Suppressor macrophage (primary cell): Measurements from ENCODE around the gene ITPKC.

Experiments
- DNase-seq, 4 experiments: peaks; one replicate each; pipeline ENCODE4 v3.0.0-alpha.2; 2020 to 2022
- total RNA-seq, 17 experiments: gene quantifications; one replicate each; lab custom pipeline; 2026; ENCODE audit warnings: mixed read lengths in 6 of 17, inconsistent platforms in 3 of 17; lab: John Stamatoyannopoulos, UW

Gene ITPKC
- total RNA-seq, result 8.2 to 68.6 (median 12.3) reads per million in 17 experiments

DNA sequence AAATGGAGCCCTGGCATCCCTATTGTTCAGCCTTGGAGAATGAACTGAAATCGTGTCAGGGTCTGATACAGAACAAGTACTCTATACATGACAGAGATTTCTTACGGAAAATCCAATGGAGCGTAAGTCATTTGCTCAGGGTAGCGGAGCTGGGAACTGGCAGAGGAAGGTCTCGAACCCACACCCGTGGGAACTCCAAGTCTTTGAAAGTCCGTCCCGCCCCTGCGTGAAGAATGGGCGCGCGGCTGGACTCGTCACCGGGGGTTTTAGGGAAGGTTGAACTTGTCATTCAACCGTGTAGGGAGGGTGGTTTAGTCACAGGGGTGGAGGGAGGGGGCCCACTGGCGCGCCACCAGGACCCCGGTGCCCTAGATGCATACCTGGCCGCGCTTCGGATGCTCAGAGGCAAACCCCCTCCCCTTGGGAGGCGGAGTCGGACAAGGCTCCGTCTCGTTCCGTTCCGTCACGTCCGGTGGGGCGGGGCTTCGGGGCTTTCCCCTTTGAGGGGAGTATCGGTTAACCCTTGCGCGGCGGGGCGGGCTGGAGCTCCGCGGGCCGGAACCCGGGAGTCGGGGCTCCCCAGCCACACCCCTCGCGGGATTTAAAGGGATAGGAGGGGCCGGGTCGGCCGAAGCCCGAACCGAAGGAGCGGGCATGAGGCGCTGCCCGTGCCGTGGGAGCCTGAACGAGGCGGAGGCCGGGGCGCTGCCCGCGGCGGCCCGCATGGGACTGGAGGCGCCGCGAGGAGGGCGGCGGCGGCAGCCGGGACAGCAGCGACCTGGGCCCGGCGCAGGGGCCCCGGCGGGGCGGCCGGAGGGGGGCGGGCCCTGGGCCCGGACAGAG is at the start of gene ITPKC, which contains the start of gene COQ8B:
Gene ITPKC (plus strand): TSS at position 631 of the 843 bp plus-strand sequence. CDS start 24 bp downstream, at position 655.
Gene COQ8B (minus strand): TSS at position 405 of the 843 bp plus-strand sequence. CDS start 2,254 bp downstream, outside the sequence.
- peak; percentile 97 to 100 (median 98) for DNase-seq

DNA sequence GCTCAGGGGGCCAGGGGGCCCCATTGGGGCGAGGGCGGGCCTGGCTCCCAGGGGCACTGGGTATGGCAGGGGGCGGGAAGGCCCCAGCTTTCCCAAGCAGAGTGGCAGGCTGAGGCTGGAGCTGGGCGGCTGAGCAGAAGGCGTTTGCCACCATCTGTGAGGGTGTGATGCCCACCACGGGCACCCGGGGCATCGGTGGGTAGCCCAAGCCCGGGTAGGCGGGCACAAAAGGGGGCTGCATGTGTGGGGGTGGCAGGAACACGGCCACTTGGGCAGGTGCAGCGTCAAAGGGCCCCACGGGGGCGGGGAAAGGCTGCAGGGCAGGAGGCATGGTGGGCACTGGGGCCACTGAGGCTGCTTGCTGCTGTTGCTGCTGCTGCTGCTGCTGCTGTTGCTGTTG is 49.3 kb upstream of the ITPKC start:
- DNase-seq, result no peak

DNA sequence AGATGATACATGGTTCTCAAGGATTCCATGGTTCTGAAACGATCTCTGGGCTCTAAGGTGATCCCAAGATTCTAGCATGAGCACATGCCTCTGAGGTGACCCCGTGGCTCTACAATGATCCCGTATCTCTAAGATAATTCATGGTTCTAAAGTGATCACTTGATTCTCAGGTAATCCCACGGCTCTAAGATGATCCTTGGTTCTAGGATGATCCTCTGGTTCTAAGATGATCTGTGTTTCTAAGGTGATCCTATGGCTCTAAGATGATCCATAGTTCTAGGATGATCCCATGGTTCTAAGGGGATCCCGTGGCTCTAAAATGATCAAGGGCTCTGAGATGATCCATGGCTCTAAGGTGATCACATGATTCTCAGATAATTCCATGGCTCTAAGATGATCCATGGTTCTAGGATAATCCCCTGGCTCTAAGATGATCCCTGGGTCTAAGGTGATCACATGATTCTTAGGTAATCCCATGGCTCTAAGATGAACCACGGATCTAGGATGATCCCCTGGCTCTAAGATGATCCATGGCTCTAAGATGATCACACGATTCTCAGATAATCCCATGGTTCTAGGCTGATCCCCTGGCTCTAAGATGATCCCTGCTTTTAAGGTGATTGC is 47.8 kb upstream of the ITPKC start:
- no peak for DNase-seq

DNA sequence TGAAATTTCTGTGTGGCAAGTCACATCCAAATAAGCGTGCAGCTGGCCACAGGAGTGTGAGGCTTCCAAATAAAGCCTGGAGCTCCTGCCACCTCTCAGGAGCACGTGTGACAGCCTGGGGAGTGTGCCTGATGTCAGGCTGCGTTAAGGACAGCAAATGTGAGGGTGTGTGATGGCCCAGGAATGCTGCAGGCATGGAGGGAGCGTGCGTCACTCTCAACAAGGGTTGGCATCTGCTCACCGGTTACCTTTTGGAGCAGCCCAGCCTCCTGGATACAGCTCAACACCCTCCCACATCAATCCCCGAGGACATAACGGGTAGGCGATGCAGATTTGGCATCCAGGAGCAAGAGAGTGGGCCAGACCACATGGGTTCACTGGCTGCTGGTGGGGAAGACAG is 45.5 kb upstream of the ITPKC start:
- DNase-seq, result no peak

DNA sequence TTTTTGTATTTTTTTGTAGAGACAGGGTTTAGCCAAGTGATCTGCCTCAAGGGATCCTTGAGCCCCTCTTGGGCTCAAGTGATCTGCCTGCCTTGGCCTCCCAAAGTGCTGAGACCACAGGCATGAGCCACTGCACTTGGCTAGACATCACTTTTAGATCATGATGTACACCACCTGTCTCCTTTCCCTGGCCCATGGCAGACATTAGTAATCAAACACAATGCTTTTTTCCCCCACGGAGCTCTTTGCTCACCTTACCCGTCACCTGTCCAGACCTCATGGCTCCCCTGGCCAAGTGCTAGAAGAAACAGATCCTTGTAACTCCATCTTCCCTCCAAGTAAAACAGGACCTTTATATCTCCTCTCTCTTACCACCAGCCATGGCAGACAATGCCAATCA is 44.9 kb upstream of the ITPKC start:
- DNase-seq, result no peak

DNA sequence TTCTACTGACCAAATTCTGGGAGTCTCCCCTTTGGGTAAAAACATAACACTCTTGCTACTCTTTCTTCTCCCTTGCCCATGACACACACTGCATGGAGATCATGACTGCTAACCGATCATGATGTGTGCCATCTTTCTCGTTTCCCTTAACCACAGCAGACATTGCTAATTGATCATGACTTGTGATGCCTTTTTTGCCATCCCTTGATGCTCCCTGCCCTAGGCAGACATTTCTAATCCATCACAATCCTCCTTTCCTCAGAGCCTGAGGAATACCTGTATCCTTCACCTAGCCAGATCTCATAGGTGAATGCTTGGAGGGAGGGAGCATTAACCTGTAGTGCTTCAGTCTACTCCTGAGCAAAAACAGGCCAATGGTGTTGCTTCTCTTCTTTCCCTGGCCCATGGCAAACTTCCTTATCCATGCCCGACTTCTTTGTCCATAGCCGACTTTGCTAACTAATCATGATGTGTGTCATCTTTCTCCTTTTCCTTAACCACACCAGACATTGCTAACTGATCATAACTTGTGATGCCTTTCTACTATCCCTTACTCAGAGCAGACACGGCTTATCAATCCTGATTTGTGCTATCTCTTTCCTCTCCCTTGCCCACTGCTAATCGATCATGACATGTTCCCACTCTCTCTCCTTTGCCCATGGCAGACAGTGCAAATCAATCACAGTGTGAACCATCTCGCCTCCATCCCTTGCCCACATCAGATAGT is 44.2 kb upstream of the ITPKC start:
- no peak for DNase-seq

DNA sequence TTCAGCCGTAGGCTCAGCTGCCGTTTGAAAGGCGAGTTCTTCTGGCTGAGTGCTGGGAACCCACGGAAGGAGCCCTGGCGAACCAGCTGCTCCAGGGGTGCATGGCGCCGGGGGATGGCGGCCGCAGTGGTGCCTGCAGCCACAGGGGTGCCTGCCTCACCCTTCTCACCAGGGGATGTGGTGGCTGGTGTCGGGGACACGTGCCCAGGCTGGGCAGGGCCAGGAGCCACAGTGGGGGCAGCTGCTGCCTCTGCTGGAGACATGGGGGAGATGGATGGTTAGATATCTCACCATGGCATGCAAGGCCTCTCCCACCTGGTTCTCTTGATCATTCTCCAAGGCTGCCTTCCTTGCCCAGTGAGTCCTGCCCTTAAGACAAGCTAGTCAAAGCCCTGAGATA is 43.5 kb upstream of the ITPKC start:
- DNase-seq, result no peak

DNA sequence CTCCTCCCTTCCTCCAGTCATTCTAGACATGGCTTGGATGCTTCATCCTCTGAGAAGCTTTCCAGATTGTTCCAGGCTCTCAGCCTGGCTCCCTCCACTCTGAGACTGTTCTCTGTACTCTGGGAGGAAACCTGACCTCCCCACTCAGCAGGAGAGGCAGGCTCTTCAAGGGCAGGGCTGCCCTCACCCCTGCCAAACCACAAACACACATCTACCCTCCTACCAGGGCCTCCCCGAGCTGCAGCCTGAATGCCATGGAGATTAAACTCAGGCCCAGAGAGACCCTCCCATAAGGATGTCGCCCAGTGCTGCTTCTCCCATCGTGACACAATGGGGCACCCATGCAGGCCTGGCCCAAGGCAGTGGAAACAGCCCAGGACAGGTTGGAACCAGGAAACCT is 42.6 kb upstream of the ITPKC start:
- no peak for DNase-seq

DNA sequence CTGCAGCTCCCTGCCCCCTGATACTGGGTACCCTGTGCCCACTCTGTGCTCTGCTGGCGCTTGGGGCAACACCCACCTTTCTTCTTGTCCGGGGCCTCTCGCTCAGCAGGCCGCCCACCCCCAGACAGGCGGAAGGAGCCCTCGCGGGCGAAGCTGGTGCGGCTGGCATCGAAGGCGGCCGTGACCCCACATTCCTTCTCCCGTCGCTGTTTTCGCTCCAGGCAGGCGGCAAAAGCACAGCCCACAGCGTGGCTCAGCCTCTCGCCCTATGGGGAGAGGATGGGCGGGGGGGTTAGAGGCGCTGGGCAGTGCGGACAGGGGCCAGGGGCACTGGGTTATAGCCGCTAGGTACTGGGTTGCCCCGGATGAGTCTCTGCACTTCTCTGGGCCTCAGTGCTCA is 39.8 kb upstream of the ITPKC start:
- no peak for DNase-seq

DNA sequence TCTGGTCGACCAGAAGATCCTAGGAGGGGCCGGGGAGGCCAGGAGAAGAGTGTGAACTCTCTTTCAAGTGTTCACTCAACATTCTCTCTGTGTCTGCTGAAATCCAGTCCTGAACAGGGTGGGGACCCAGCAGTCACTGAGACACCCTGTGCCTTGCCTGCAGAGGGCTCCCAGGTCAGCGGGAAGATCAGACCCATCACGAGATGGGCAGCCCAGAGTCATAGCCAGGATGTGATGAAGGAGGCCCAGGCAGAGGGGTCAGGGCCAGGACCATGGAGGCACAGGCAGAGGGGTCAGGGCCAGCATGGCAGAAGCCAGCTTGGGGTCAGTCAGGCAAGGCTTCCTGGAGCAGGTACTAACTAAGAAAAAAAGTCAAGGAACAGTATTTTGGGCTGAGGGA is 35.9 kb upstream of the ITPKC start:
- no peak for DNase-seq

DNA sequence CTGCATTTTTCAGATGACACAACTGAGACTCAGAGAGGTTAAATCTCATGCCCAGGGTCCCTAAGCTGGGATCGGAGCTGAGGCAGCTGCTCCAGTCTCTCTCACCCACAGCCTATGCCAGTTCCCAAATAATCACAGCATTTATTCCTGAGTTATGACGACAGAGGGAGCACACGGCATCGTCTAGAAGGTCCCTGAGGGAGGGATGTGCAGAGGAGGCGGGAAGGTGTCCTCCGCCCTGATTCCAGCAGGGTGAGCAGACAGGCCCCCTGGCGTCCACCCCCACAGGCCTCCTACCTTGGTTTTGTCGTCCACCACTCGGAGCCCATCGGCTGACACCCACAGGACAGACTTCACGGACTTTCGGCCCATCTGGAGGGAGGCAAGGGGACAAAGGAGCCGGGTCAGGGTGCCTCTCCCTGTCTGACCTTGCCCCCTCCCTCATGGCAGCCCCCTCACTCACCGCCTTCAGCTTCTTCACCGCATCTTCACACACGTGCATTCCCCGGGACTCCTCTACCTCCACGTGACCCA is 34.4 kb upstream of the ITPKC start:
- no peak for DNase-seq

DNA sequence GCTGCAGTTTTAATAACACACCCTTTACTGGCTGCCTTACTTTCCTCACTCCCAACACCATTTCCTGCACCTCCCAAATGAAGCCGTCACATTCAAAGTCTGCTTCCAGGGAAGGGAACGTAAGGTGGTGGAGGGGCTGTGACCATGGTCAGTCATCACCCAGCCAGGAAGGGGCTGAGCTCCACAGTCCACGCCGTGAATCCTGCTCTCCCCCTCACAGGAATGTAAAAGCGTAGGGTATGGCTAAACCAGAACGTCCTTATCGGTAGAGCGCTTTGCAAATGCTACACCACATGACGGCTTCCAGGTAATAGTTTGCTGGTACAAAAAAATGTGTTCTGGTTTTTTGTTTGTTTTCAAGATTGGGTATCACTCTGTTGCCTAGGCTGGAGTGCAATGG is 33.5 kb upstream of the ITPKC start:
- no peak for DNase-seq

DNA sequence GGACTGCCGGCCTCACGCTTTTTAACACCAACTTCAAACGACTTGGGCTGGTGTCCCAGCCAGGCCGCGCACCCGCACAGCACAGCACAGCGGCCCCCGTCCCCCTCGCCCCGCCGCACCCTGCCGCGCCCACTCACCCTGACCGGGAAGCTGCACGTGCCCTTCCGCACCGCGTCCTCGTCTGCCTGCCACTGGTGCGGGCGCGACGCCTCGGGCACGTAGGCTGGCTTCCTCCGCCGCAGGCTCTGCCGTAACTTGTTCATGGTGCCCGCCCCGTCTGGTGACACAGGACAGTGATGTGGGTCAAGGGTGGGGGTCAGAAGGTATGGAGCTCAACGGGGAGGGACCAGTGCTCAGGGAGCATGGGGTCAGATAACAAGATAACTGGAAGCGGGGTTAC is 32.6 kb upstream of the ITPKC start:
- DNase-seq, result no peak

DNA sequence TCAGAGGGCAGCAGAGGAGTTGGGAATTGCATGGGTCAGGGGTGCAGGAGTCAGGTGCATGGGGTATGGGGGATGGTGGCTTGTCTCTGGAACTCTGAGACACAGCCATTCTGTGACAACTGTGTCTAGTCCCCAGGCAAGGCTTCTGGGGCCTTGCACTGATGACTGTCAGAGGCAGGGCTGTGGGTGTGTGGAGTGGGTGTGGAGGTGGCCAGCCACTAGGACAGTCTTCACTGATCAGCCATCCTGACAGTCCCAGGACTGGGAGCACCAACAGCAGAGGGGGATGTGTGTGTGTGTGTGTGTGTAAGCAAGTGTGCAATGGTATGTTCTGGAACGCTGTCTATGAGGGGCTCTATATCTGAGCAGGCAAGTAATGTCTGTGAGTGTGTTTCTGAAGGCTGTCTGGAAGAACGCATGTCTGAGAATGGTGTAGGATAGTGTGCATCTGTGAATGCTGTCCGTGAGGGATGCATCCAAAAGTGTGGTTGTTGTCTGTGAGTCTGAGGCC is 31.8 kb upstream of the ITPKC start:
- DNase-seq, result peak in 2 of 4 experiments; percentile 10 to 29

DNA sequence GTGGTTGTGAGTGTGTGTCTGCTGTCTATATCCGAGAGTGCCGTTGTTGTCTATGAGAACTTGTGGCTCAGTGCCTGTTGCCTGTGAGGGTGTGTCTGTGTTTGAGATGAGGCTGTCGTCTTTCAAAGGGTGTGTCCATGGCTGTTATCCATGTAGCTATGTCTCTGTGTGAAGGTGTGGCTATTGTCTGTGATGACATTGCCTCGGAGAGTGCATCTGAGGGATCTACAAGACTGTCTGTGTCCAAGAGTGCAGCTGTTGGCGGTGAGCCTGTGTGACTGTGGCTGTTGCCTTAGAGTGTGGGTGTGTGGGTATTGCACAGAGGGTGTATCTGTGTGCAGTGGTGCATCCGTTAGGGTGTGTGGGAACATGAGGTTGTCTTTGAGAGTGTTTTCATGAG is 31.3 kb upstream of the ITPKC start:
- no peak for DNase-seq

DNA sequence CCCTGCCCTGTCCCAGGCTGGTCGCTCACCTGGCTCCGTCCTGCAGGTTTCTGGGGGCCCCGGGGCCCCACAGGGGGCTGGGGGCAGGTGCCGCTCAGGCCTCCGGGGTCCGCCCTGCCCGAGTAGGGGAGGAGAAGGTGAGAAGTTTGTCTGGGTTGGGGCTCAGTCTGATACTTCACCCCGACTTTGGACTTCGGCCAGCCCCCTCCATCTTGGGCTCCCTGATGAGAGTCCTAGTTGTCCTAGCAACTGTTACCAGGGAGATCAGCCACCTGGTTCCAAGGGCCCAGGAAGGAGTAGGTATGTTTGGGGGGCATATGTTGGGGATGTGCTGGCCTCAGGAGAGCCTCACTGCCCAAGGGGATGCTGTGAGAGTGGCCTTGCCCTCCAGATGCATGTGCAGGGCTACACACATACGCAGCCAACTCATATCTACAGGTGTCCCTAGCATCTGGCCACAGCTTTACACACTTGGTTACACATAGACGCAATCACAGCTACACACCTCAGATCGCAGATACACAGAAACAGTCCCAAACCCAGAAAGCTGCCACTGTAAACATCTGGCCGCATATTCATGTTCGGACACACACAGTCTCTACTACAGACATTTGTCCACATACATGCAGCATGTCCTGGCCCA is 29.9 kb upstream of the ITPKC start:
- no peak for DNase-seq

DNA sequence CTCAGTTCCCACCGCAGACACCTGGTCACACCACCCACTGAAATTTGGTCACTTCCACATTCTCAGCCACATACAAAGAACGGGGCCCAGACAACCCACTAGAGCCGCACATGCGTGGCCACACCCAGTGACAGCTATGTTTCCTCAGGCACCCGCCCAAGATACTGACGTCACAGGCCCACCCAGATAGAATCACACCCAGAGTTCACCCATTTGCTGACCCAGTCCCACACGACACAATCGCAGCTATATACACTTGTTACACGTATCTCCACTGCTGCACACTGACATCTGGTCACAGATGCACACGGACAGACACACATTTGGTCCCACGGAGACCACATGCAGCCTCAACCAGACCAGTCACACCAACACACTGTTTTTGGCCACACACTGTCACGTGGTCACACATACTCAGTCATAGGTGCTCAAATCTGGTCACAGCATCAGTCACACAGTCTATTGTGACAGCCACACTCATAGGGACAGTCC is 29.3 kb upstream of the ITPKC start:
- peak; percentile 39 to 61 (median 51) for DNase-seq

DNA sequence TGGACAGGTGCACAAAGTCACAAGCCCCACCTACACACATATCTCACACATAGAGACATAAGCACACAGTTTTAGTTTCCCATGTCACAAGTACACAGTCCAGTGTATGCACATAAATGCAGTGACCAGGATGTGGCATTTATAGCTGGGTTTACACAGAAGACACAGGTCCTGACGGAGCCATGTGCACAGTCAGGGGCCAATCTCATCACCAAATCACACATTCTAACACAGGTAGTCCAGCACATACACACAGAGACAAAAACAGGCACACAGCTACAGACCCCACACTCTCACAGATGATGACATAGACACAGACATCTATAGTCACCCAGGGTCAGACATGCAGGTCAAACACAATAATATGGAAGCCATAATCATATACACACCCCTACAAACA is 28.6 kb upstream of the ITPKC start:
- no peak for DNase-seq

DNA sequence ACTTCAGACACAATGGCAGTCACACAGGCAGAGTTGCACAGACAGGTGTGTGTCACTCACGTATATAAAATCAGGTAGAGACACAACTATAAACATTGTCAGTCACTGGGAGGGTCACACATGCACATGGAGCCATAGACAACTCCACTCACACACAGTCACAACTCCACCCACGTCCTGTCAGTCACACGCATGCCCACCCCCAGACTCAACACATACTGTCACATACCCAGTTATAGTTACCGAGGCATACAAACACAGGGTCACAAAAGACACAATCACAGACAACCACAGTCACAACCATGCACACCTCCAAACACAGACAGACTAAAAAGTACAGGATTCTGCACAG is 27.9 kb upstream of the ITPKC start:
- DNase-seq, result no peak

DNA sequence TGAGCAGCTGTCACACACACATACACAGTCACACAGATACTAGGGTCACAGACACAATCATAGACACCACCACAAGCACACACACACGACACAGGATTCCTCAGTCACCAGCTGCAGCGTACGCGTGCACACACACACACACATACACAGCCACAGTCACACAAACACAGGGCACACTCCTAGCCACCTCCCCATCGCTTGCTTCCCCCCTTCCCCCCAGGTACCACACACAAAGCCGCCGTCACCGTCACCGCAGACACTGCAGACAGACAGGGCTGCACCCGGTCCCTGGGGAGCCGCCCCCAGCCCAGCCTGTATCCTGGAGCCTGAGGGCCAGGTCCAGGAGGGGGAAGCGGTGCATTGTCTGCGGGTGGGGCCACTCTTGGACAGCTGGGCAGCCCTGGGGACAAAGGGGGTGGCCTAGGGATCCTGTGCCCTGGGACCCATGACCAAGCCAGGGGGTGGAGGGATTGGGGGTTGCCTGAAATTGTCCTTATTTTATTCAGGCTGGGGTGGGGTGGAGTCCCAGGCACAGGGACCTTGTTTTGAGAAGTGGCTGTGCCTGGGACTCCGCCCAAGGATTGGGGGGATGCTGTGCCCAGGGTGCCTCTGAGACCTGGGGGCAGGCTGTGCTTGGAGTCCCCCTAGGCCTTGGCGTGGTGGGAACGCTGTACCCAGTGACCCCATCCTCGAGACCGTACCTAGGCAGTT is 27.4 kb upstream of the ITPKC start:
- DNase-seq, result peak in 2 of 4 experiments; percentile 19 to 43

DNA sequence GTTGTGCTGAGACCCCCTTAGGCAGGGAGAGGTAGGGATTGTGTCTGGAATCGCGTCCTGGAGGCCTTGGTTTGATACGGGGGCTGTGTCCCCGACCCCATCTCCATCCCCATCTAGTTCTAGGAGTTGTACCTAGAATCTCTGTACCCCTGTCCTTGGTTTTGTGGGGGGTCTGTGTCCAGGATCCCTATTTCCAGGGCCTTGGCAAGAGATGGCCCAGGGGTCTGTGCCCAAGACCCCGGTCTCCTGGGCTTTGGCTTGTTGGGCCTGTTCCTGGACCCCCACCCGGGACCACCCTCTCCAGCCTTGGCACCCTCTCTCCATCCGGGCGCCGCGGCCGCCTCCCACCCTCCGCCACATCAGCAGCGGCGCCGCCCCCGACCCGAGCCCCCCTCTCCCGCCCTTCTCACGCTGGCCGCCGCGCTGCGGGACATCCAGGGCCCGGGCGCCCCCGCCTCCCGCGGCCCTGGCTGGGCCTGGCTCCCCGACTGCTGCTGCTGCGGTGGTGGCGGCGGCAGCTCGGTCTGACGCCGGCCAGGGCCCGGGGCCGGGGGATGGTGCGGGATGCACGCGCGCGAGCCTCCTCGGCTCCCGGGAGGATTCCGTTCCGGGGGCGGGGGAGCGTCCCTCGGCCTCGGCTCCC is 26.7 kb upstream of the ITPKC start, which contains the start of gene NUMBL:
Gene NUMBL (minus strand): TSS at position 602 of the 643 bp plus-strand sequence. CDS start 168 bp downstream, at position 434.
- no peak for DNase-seq
